H1 (cell line): ENCODE results near the gene PLK3. TPM values are rescaled to one million over a fixed set of nuclear protein-coding genes. Genes with fewer than 3 reads are reported as not detected.

Experiments used
- CTCF ChIA-PET: fragments of 300-600 bp; sonication (Branson Sonifier 250); formaldehyde crosslinking; loops from one replicate; lab custom pipeline; 2021; ENCODE audit not compliant: partially characterized antibody; lab: Charles Lee
- POLR2A ChIA-PET: fragments of 300-600 bp; sonication (Branson Sonifier 250); formaldehyde crosslinking; loops from one replicate; lab custom pipeline; 2021; ENCODE audit warnings: inconsistent platforms; ENCODE audit not compliant: partially characterized antibody; lab: Charles Lee
- DNase-seq, 2 experiments: peaks; one replicate each; pipeline versions ENCODE4 v3.0.0 to v3.0.0-alpha.2; 2010 to 2022; ENCODE audit warnings: low spot score in 2 of 2, low read depth in 1 of 2, mixed read lengths in 1 of 2
- FAIRE-seq: peaks from 2 replicates; lab custom pipeline; 2011; peaks lifted over from hg19 to GRCh38; lab: Jason Lieb, UNC
- H2AFZ ChIP-seq: 2 replicates; pipeline ENCODE4 v1.8.1; 2012; ENCODE audit warnings: low read length, inconsistent platforms
- H2AK5ac ChIP-seq: 2 replicates; pipeline ENCODE4 v1.6.1; 2013; ENCODE audit warnings: low read depth, low read length
- H2BK120ac ChIP-seq: replicated peaks from 2 replicates; pipeline ENCODE3; 2013; ENCODE audit warnings: low read depth, low read length, inconsistent platforms
- H2BK12ac ChIP-seq: 2 replicates; pipeline ENCODE4 v1.6.1; 2013; ENCODE audit warnings: low read depth, low read length
- H2BK15ac ChIP-seq: 2 replicates; pipeline ENCODE4 v1.6.1; 2013; ENCODE audit warnings: low read length
- H2BK20ac ChIP-seq: 2 replicates; pipeline ENCODE4 v1.6.1; 2013; ENCODE audit warnings: low read length
- H2BK5ac ChIP-seq: 2 replicates; pipeline ENCODE4 v1.6.1; 2013; ENCODE audit warnings: low read depth, low read length
- H3K14ac ChIP-seq: 2 replicates; pipeline ENCODE4 v1.6.1; 2013; ENCODE audit warnings: inconsistent platforms; ENCODE audit not compliant: insufficient read length
- H3K18ac ChIP-seq: 2 replicates; pipeline ENCODE4 v1.6.1; 2013; ENCODE audit warnings: low read length; ENCODE audit errors: extremely low read depth
- H3K23ac ChIP-seq: 2 replicates; pipeline ENCODE4 v1.6.1; 2013; ENCODE audit warnings: inconsistent platforms; ENCODE audit not compliant: insufficient read length
- H3K23me2 ChIP-seq: 2 replicates; pipeline ENCODE4 v1.6.1; 2013; ENCODE audit warnings: low read depth, low read length
- H3K27ac ChIP-seq: 2 replicates; pipeline ENCODE4 v1.6.1; 2011; ENCODE audit warnings: low read depth, low read length, inconsistent platforms
- H3K27me3 ChIP-seq, 4 experiments: replicated peaks in 1 of 4; 1 replicate in 1 of 4; 2 replicates in 3 of 4; pipeline versions ENCODE4 v1.6.1 to v1.8.1; 2011 to 2013; ENCODE audit warnings: low read length in 3 of 4, mild to moderate bottlenecking in 3 of 4, inconsistent platforms in 2 of 4, mixed read lengths in 2 of 4, moderate library complexity in 1 of 4; ENCODE audit not compliant: control insufficient read depth in 3 of 4, insufficient read depth in 3 of 4; ENCODE audit errors: extremely low read depth in 1 of 4
- H3K36me3 ChIP-seq, 4 experiments: 2 replicates each; pipeline versions ENCODE4 v1.6.1 to v1.8.1; 2011 to 2013; ENCODE audit warnings: mild to moderate bottlenecking in 4 of 4, low read length in 3 of 4, moderate library complexity in 2 of 4, control low read depth in 1 of 4, inconsistent platforms in 1 of 4; ENCODE audit not compliant: insufficient read depth in 4 of 4, control insufficient read depth in 2 of 4
- H3K4ac ChIP-seq: replicated peaks from 2 replicates; pipeline ENCODE3; 2013; ENCODE audit warnings: low read length, low read depth, mixed read lengths, inconsistent platforms; ENCODE audit not compliant: insufficient read length
- H3K4me1 ChIP-seq, 4 experiments: replicated peaks in 1 of 4; 1 replicate in 1 of 4; 2 replicates in 3 of 4; pipeline versions ENCODE4 v1.6.1 to v1.8.1; 2011 to 2013; ENCODE audit warnings: low read length in 3 of 4, inconsistent platforms in 2 of 4, mixed read lengths in 1 of 4; ENCODE audit not compliant: insufficient read depth in 4 of 4, control insufficient read depth in 3 of 4
- H3K4me2 ChIP-seq, 2 experiments: 2 replicates each; pipeline versions ENCODE4 v1.6.1 to v1.8.1; 2011 to 2013; ENCODE audit warnings: low read depth in 2 of 2, low read length in 2 of 2, control low read depth in 1 of 2, inconsistent platforms in 1 of 2, mild to moderate bottlenecking in 1 of 2; ENCODE audit not compliant: insufficient read depth in 1 of 2
- H3K4me3 ChIP-seq, 4 experiments: fragments of 200-600, 300-600 bp in 1 of 4; sonication (generic), shearing (Covaris generic), sonication (Bioruptor Twin) in 1 of 4; 2 replicates each; pipeline versions ENCODE4 v1.5.1 to v1.8.1; 2011 to 2016; ENCODE audit warnings: low read length in 4 of 4, low read depth in 3 of 4, control low read depth in 2 of 4, inconsistent platforms in 2 of 4, mild to moderate bottlenecking in 2 of 4, mixed read lengths in 1 of 4, moderate library complexity in 1 of 4; ENCODE audit not compliant: insufficient read depth in 2 of 4; ENCODE audit errors: extremely low read depth in 1 of 4
- H3K56ac ChIP-seq: replicated peaks from 2 replicates; pipeline ENCODE3; 2013; ENCODE audit warnings: low read depth, mild to moderate bottlenecking, mixed read lengths, low read length, inconsistent platforms; ENCODE audit not compliant: insufficient read length
- H3K79me1 ChIP-seq: 2 replicates; pipeline ENCODE4 v1.6.1; 2013; ENCODE audit warnings: low read depth, low read length, control low read depth
- H3K79me2 ChIP-seq, 2 experiments: 2 replicates each; pipeline versions ENCODE4 v1.6.1 to v1.8.1; 2012 to 2013; ENCODE audit warnings: low read length in 2 of 2, mild to moderate bottlenecking in 2 of 2, inconsistent platforms in 1 of 2; ENCODE audit not compliant: insufficient read depth in 2 of 2, control insufficient read depth in 1 of 2
- H3K9ac ChIP-seq, 4 experiments: replicated peaks in 1 of 4; 1 replicate in 1 of 4; 2 replicates in 3 of 4; pipeline versions ENCODE4 v1.6.1 to v1.8.1; 2011 to 2013; ENCODE audit warnings: low read depth in 3 of 4, low read length in 3 of 4, control low read depth in 2 of 4, mild to moderate bottlenecking in 2 of 4, moderate library complexity in 2 of 4, inconsistent platforms in 1 of 4; ENCODE audit errors: extremely low read depth in 1 of 4
- H3K9me3 ChIP-seq, 2 experiments: 2 replicates each; pipeline versions ENCODE4 v1.6.1 to v1.8.1; 2012 to 2013; ENCODE audit warnings: mild to moderate bottlenecking in 2 of 2, moderate library complexity in 2 of 2, control low read depth in 1 of 2, inconsistent platforms in 1 of 2, low read depth in 1 of 2, low read length in 1 of 2, mixed read lengths in 1 of 2; ENCODE audit not compliant: insufficient read depth in 2 of 2
- H4K20me1 ChIP-seq, 2 experiments: replicated peaks in 1 of 2; 2 replicates each; pipeline versions ENCODE3 to v1.8.1; 2011 to 2013; ENCODE audit warnings: inconsistent platforms in 2 of 2, low read length in 2 of 2, mild to moderate bottlenecking in 1 of 2; ENCODE audit not compliant: insufficient read depth in 2 of 2, control insufficient read depth in 1 of 2
- H4K5ac ChIP-seq: 2 replicates; pipeline ENCODE4 v1.6.1; 2013; ENCODE audit warnings: low read length, low read depth, mixed read lengths, inconsistent platforms; ENCODE audit not compliant: insufficient read length
- H4K8ac ChIP-seq: 2 replicates; pipeline ENCODE4 v1.8.0; 2013; ENCODE audit warnings: mild to moderate bottlenecking, moderate library complexity, low read length, inconsistent platforms; ENCODE audit not compliant: insufficient read depth; ENCODE audit errors: extremely low read depth
- H4K91ac ChIP-seq: replicated peaks from 2 replicates; pipeline ENCODE3; 2013; ENCODE audit warnings: low read length, mixed read lengths, inconsistent platforms; ENCODE audit not compliant: insufficient read length
- KDM1A ChIP-seq: fragments of 200-600, 300-600 bp; sonication (generic); IDR thresholded peaks from 2 replicates; pipeline ENCODE4 v1.7.1; 2016; ENCODE audit warnings: mild to moderate bottlenecking, low read length, borderline replicate concordance
- WGBS, 2 experiments: shearing (Covaris generic) in 1 of 2; methylation state at CpG; one replicate each; pipeline versions ENCODE4 v1.1.6 to v1.1.7; 2013 to 2015; ENCODE audit warnings: low lambda C conversion rate in 2 of 2, mixed read lengths in 2 of 2, inconsistent platforms in 1 of 2, low coverage in 1 of 2, missing lambda C conversion rate in 1 of 2; ENCODE audit not compliant: insufficient replicate concordance in 2 of 2, insufficient coverage in 1 of 2, insufficient read length in 1 of 2; ENCODE audit errors: extremely low coverage in 1 of 2, missing lambda C conversion rate in 1 of 2; 5-methylcytosine and 5-hydroxymethylcytosine counted together
- polyA plus RNA-seq, 7 experiments: library from polyadenylated mRNA; depleted of rRNA in 3 of 7; stranded (reverse) in 5 of 7; unstranded in 2 of 7; fragments of >200 nt in 5 of 7; fragments of 200-250 nt in 2 of 7; gene quantifications; 1 replicate in 5 of 7; 2 replicates in 1 of 7; 4 replicates in 1 of 7; pipeline versions ENCODE4 v1.2.1 to v1.2.3, GENCODE V29; 2011 to 2013; ENCODE audit warnings: missing spikeins in 2 of 7, mixed read lengths in 2 of 7
- total RNA-seq: library from RNA; stranded (reverse); fragmentation: NEBNext Ultra II Directional; extraction: Animal tissue kit (Norgen Biotek cat#: 25700); gene quantifications from 2 replicates; pipeline ENCODE4 v1.2.1, GENCODE V29; 2021

PLK3 gene
- total and polyA plus RNA-seq, 2 of the 8 experiments (the other 6 are each of a cell fraction or from before 2014, with no cell fraction given) = 7.9 to 12.3 TPM

DNA sequence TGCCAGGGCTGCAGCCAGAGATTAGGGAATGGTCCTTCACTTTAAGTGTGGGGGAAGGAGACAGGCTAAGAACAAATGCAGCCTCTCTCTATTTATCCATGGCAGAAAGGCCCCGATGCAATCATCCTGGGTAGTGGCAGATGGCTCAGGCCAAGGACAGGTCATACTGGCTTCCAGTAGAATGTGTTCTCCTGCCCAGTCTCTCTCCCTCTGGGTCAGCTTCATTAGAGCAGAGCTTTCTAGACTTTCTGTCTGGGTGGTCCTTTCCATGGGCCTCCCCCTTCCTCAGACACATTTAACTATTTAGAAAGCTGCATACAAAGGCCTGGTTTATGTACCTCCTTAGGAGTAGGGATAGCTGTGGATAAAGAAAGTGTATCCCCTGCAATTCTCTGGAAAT is 47.7 kb downstream of the PLK3 start:
- no peak for DNase-seq
- H2BK15ac ChIP-seq = no peak overlapping the region
- no peak for FAIRE-seq
- CTCF ChIA-PET = interaction anchor here (0.6 to 1.9 kb wide), 6 partner anchors 11 to 946 kb away, joined by 3 to 6 read pairs (median 3); partner anchors contain the start of genes PLK3 and RNU5D-1
- no peaks in the 10 kb centered on the region for H3K9me3 ChIP-seq
- 100% methylated on average over 1 of the region's 1 CpG; no CpG with 5 or more reads in 1 of the 2 experiments for WGBS, 2 experiments
- H3K18ac ChIP-seq = no peak overlapping the region
- no peak overlapping the region for H2AK5ac ChIP-seq
- H3K4me2 ChIP-seq = no peak overlapping the region
- H3K27me3 ChIP-seq = peaks cover 0 to under 1% (median under 1%) of the 10 kb centered on the region in 4 experiments; a peak in 1 of 7 replicates
- no peaks in the 10 kb centered on the region for H3K79me2 ChIP-seq
- H3K56ac ChIP-seq = no peak overlapping the region
- H3K23ac ChIP-seq = no peak overlapping the region
- no peak overlapping the region for H3K27ac ChIP-seq
- no peak overlapping the region for H4K91ac ChIP-seq
- no peak overlapping the region for H3K9ac ChIP-seq
- no peak overlapping the region for H3K4me3 ChIP-seq
- no peak overlapping the region for H2BK20ac ChIP-seq
- H3K23me2 ChIP-seq = peaks cover 2% of the 10 kb centered on the region; the same call in 1 of the 2 replicates
- H3K14ac ChIP-seq = no peak overlapping the region
- H2AFZ ChIP-seq = no peak overlapping the region
- no peaks in the 10 kb centered on the region for H3K79me1 ChIP-seq
- no peak overlapping the region for H4K5ac ChIP-seq
- H2BK5ac ChIP-seq = no peak overlapping the region
- no peaks in the 10 kb centered on the region for H4K20me1 ChIP-seq
- H4K8ac ChIP-seq = no peak overlapping the region
- POLR2A ChIA-PET = interaction anchor here (0.8 to 1.8 kb wide), 3 partner anchors 27 to 40 kb away, joined by 3 to 7 read pairs (median 4); partner anchors contain the start of gene BTBD19
- H2BK12ac ChIP-seq = no peak overlapping the region
- no peak for TF ChIP-seq KDM1A
- TF ChIP-seq, all 59 proteins: peak for 0
- no peaks in the 10 kb centered on the region for H3K4me1 ChIP-seq
- no peaks in the 10 kb centered on the region for H3K36me3 ChIP-seq
- no peak overlapping the region for H3K4ac ChIP-seq
- no peak overlapping the region for H2BK120ac ChIP-seq
